HepG2 (cell line): ENCODE data around the gene LHX3. TPM values are rescaled to one million over a fixed set of nuclear protein-coding genes. Genes with fewer than 3 reads are reported as not detected.
A peak's percentile ranks its signal among the peaks of the same experiment; 100 is the strongest.

Experiments used
- ARID2 ChIP-seq: sonication (generic); formaldehyde crosslinking; IDR thresholded peaks from 2 replicates; pipeline ENCODE4 v1.8.1; 2022; ENCODE audit warnings: mild to moderate bottlenecking, missing genetic modification reagents, borderline replicate concordance
- FOSL1 ChIP-seq: sonication (generic); formaldehyde crosslinking; IDR thresholded peaks from 2 replicates; pipeline ENCODE4 v1.9.0; 2021; ENCODE audit warnings: missing genetic modification reagents, borderline replicate concordance
- GABPB1 ChIP-seq: IDR thresholded peaks from 2 replicates; pipeline ENCODE4 v1.6.1; 2016; ENCODE audit warnings: mild to moderate bottlenecking, missing genetic modification reagents, moderate library complexity, missing compliant biosample characterization
- HMGA1 ChIP-seq: sonication (generic); formaldehyde crosslinking; conservative IDR thresholded peaks from 2 replicates; pipeline ENCODE4 v1.4.0; 2020; ENCODE audit warnings: missing genetic modification reagents
- KLF15 ChIP-seq: sonication (generic); formaldehyde crosslinking; IDR thresholded peaks from 2 replicates; pipeline ENCODE4 v1.8.1; 2023; ENCODE audit warnings: borderline replicate concordance, mild to moderate bottlenecking, inconsistent platforms, missing genetic modification reagents, mixed read lengths
- LBX2 ChIP-seq: sonication (generic); formaldehyde crosslinking; IDR thresholded peaks from 2 replicates; pipeline ENCODE4 v1.5.0; 2020; ENCODE audit warnings: missing genetic modification reagents, mild to moderate bottlenecking, borderline replicate concordance
- MATR3 ChIP-seq: sonication (generic); formaldehyde crosslinking; IDR thresholded peaks from 2 replicates; pipeline ENCODE4 v1.4.0; 2020; ENCODE audit warnings: missing genetic modification reagents
- MXI1 ChIP-seq: IDR thresholded peaks from 3 replicates; pipeline ENCODE4 v1.6.1; 2012; ENCODE audit warnings: low read depth, low read length, inconsistent platforms, borderline replicate concordance
- NFYB ChIP-seq: sonication (generic); formaldehyde crosslinking; IDR thresholded peaks from 2 replicates; pipeline ENCODE4 v1.4.0; 2020; ENCODE audit warnings: missing genetic modification reagents
- PREB ChIP-seq: sonication (generic); formaldehyde crosslinking; IDR thresholded peaks from 2 replicates; pipeline ENCODE4 v1.4.0; 2020; ENCODE audit warnings: missing genetic modification reagents
- SOX13 ChIP-seq, 3 experiments: fragments of 450-650 bp in 1 of 3; sonication (generic) in 1 of 3; formaldehyde crosslinking in 1 of 3; IDR thresholded peaks in 2 of 3; conservative IDR thresholded peaks in 1 of 3; 2 replicates each; pipeline versions ENCODE4 v1.5.0 to v1.6.1; 2016 to 2020; ENCODE audit warnings: antibody characterized with exemption in 1 of 3, mild to moderate bottlenecking in 1 of 3, missing compliant biosample characterization in 1 of 3, missing genetic modification reagents in 1 of 3, moderate library complexity in 1 of 3
- STAG1 ChIP-seq: sonication (generic); formaldehyde crosslinking; IDR thresholded peaks from 2 replicates; pipeline ENCODE4 v1.4.0; 2020; ENCODE audit warnings: missing genetic modification reagents
- XBP1 ChIP-seq: sonication (generic); formaldehyde crosslinking; IDR thresholded peaks from 2 replicates; pipeline ENCODE4 v1.5.0; 2020; ENCODE audit warnings: missing genetic modification reagents
- ZBTB43 ChIP-seq: sonication (generic); formaldehyde crosslinking; conservative IDR thresholded peaks from 2 replicates; pipeline ENCODE4 v1.4.0; 2020; ENCODE audit warnings: missing genetic modification reagents
- ZEB1 ChIP-seq: IDR thresholded peaks from 2 replicates; pipeline ENCODE4 v1.6.1; 2012; ENCODE audit warnings: mild to moderate bottlenecking, low read depth, inconsistent platforms; ENCODE audit not compliant: insufficient replicate concordance
- ZFAT ChIP-seq: sonication (generic); formaldehyde crosslinking; conservative IDR thresholded peaks from 2 replicates; pipeline ENCODE4 v1.8.1; 2023; ENCODE audit warnings: missing genetic modification reagents, inconsistent platforms
- ZNF12 ChIP-seq: sonication (generic); formaldehyde crosslinking; IDR thresholded peaks from 2 replicates; pipeline ENCODE4 v1.5.0; 2020; ENCODE audit warnings: missing genetic modification reagents
- ZNF615 ChIP-seq: sonication (generic); formaldehyde crosslinking; IDR thresholded peaks from 2 replicates; pipeline ENCODE4 v1.5.0; 2020; ENCODE audit warnings: mild to moderate bottlenecking, missing genetic modification reagents, borderline replicate concordance
- polyA plus RNA-seq, 8 experiments: library from polyadenylated mRNA; depleted of rRNA in 3 of 8; stranded (reverse) in 7 of 8; unstranded in 1 of 8; fragments of >200 nt; fragmentation: Illumina TruSeq in 4 of 8; extraction: Trizol in 4 of 8; gene quantifications; 2 replicates each; pipeline versions ENCODE4 v1.2.1 to v1.2.3, GENCODE V29; 2011 to 2016; ENCODE audit warnings: low read depth in 4 of 8, missing spikeins in 1 of 8, mixed read lengths in 1 of 8; ENCODE audit not compliant: insufficient read depth in 1 of 8
- total RNA-seq, 5 experiments: library from RNA; depleted of rRNA; stranded (reverse); fragments of >200 nt; fragmentation: Illumina TruSeq; extraction: Trizol; gene quantifications; 2 replicates each; pipeline ENCODE4 v1.2.3, GENCODE V29; 2016; ENCODE audit warnings: low read depth in 1 of 5
- TF ChIP-seq, protein P1 (sequence below): sonication (generic); formaldehyde crosslinking; IDR thresholded peaks from 2 replicates; pipeline ENCODE4 v1.4.0; 2020; ENCODE audit warnings: missing genetic modification reagents, mild to moderate bottlenecking, borderline replicate concordance

LHX3 gene
- total and polyA plus RNA-seq, 2 of the 13 experiments (the other 11 are each of a cell fraction or from before 2014, with no cell fraction given), result not detected

- TF ChIP-seq, protein P1, sequence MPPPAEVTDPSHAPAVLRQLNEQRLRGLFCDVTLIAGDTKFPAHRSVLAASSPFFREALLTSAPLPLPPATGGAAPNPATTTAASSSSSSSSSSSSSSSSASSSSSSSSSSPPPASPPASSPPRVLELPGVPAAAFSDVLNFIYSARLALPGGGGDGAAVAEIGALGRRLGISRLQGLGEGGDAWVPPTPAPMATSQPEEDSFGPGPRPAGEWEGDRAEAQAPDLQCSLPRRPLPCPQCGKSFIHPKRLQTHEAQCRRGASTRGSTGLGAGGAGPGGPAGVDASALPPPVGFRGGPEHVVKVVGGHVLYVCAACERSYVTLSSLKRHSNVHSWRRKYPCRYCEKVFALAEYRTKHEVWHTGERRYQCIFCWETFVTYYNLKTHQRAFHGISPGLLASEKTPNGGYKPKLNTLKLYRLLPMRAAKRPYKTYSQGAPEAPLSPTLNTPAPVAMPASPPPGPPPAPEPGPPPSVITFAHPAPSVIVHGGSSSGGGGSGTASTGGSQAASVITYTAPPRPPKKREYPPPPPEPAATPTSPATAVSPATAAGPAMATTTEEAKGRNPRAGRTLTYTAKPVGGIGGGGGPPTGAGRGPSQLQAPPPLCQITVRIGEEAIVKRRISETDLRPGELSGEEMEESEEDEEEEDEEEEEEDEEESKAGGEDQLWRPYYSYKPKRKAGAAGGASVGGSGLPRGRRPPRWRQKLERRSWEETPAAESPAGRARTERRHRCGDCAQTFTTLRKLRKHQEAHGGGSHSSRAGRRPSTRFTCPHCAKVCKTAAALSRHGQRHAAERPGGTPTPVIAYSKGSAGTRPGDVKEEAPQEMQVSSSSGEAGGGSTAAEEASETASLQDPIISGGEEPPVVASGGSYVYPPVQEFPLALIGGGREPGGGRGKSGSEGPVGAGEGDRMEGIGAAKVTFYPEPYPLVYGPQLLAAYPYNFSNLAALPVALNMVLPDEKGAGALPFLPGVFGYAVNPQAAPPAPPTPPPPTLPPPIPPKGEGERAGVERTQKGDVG, result no peak
- TF ChIP-seq XBP1 (no peak), ARID2 (CRISPR knock-in tag) (no peak), FOSL1 (CRISPR knock-in tag) (0 out of 2 replicates have a peak, but pooled peaks have one; percentile 24), SOX13 (IDR thresholded peaks at IDR 0.05) (no peak), SOX13 (CRISPR knock-in tag; conservative IDR thresholded peaks at IDR 0.05 in 1 of 2, IDR thresholded peaks at IDR 0.05 in 1 of 2) (no peak), MATR3 (CRISPR knock-in tag) (no peak), LBX2 (no peak), GABPB1 (peak; percentile 40; the same call in 1 of the 2 replicates), MXI1 (no peak), ZNF12 (no peak), STAG1 (CRISPR knock-in tag) (no peak), HMGA1 (no peak), KLF15 (CRISPR knock-in tag) (no peak), ZNF615 (CRISPR knock-in tag) (no peak), ZFAT (CRISPR knock-in tag) (no peak), ZBTB43 (CRISPR knock-in tag) (0 out of 2 replicates have a peak, but pooled peaks have one; percentile 48), ZEB1 (no peak), NFYB (CRISPR knock-in tag) (no peak), PREB (CRISPR knock-in tag) (no peak)
Measured at GRCh38 chr9:136204838-136205706, at the start of gene LHX3 (continued).
